HG02642 (cell line): ENCODE measurements around the gene PRR14.
A peak's percentile ranks its signal among the peaks of the same experiment; 100 is the strongest.
"Not testable (repeated sequence)": the region's sequence is repeated elsewhere in the genome, so short reads cannot be mapped to it uniquely, and the experiment has no call there.

Source experiments
- ATAC-seq: cut with Tn5 transposase; IDR thresholded peaks from one replicate; pipeline ENCODE4 v1.9.1; 2021; ENCODE audit warnings: mild to moderate bottlenecking; ENCODE audit not compliant: unreplicated experiment, poor library complexity

The PRR14 gene

GRCh38 chr16:30680326-30680725 lies 29.6 kb downstream of the PRR14 start:
- no peak for ATAC-seq

DNA sequence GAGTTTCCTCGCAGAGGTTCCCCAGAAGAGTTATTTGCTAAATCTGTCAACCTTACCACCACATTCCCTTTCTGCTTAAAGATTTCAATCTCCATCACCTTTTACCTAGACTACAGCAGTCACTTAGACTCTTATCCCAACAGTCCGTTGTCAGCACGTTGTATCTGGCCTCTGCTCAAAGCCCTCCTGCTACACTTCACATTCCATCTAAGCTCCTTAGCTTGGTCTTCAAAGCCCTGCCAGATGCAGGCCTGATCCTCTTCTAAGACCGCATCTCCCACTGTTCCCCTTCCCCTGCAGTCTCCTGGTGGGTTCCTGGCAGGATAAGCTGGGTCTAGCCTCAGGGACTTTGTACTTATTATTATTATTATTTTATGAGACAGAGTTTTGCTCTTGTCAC lies 37.9 kb downstream of the PRR14 start:
- no peak for ATAC-seq

DNA sequence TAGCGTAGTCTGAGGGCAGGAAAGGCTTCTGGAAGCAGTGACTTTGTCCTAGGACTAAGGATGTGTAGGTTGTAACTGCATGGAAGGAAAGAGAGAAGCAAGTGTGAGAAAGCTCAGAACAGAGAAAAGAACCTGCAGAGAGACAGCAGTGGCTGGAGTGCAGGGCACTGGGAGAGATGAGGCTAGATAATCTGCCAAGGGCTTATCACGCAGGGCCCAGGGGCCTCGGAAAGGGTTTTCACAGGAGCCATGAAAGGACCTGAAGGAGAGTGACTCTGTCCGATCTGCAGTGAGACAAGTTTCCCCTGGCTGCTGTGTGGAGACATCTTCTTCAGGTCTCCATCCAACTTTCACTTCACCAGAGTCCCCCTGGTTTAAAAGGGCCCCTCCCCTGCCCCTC lies 41.1 kb downstream of the PRR14 start:
- ATAC-seq: no peak

- no peak for ATAC-seq
Measured at GRCh38 chr16:30692396-30693064, 41.8 kb downstream of the PRR14 start.

GRCh38 chr16:30694926-30695693 lies 44.4 kb downstream of the PRR14 start:
- no peak for ATAC-seq

DNA sequence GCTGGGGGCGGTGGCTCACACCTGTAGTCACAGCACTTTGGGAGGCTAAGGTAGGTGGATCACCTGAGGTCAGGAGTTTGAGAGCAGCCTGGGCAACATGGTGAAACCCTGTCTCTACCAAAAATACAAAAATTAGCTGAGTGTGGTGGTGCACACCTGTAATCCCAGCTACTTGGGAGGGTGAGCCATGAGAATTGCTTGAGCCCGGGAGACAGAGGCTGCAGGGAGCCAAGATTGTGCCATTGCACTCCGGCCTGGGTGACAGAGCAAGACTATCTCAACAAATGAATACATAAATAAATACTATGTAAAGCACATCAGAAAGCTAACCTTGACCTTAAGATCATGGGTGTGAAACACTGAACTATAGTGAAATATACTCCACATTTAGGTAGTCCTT lies 45.9 kb downstream of the PRR14 start:
- ATAC-seq: not testable (repeated sequence)

GRCh38 chr16:30697264-30698138 lies 46.7 kb downstream of the PRR14 start:
- ATAC-seq: peak; percentile 85

DNA sequence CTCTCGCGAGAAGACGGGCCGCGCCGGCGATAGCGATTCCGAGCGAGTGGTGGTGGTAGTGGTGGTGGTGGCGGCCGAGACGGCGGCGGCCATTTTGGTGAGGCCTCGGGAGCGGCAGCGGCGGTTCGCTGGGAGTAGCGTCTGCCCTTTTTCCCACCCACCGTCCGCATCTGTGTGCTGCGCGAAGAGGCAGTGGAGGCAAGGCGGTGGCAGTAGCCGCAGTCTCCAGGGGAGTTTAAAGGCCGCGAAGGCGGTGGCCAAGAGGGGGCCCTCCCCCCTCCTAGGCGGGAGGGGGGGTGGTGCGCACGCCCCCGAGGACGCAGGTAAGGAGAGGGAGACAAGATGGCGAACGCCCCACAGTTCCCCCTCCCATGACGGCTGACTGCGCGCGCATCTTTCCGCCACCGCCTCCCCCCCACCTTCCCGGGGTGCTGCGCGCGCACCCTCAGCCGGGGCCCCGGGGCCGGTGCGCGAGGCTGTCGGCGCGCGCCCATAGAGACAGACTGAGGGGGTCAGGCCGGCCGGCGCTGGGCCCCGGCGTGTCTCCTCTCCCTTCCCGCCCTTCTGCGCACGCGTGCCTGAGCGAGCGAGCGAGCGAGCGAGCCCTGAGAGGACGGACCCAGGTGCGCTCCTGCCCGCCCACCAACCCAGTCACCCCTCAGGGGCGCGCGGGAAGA lies 47.5 kb downstream of the PRR14 start:
- peak; percentile 72 for ATAC-seq

DNA sequence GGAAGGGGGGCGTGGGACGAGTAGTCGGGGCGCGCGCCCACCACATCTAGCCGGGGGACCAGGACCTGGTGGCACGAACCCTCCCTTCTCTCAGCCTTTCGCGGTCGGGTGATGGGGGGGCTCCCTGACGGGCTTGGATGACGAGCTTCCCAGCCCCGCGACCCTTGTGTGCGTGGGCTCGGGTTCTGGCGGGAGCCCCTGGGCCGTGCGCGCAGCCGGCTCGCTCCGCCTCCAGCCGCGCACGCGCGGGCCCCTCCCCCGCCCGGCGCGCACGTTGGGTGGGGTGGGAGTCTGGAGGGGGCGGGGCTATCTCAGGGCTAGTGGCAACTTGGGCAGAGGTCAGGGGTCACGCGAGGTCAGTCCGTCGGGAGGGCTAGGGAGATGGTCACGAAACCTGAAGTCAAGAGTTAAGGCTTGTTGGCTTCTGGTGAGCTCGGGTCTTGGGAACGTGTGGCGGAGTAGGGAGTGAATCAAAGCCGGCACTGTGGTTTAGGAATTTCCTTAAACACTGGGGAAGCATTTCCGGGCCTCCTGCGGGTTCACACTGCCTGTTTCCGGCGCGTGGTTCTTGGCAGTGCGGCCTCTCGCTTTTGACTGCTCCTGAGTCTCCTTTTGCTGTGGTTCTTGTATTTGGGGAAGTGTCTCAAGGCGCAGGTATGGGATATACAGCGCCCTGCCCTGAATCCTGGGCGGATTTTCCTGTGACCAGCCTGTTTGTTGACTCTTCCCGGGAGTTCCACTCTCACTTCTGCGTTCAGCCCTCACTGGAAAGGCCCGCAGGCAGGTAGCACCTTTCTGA lies 48.3 kb downstream of the PRR14 start, which contains the start of gene SRCAP:
Gene SRCAP (plus strand): TSS at position 356 of the 799 bp plus-strand sequence. CDS start 1,654 bp downstream, outside the sequence.
- peak; percentile 35 for ATAC-seq

- ATAC-seq: no peak
Measured at GRCh38 chr16:30699615-30700099, 48.9 kb downstream of the PRR14 start.

GRCh38 chr16:30700491-30700890 lies 49.7 kb downstream of the PRR14 start:
- ATAC-seq: no peak

DNA sequence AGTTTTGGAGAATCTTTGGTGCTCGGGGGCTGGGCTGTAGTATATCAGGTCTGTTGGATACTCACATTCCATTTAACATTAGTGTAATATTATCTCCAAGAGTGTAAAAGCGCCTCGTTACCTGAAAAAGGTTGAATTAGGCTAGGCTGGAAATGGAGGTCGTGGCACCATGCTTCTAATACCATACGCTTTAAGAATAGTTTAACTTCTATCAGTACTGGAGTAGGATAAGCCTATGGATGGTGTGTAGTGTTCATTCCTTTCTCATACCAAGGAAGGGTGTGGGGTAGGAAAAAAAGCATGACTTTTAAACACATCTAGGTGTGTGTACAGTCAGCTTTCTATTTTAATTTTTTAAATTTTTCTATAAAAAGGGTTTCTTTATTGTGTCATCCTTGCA lies 50.2 kb downstream of the PRR14 start:
- ATAC-seq: no peak

DNA sequence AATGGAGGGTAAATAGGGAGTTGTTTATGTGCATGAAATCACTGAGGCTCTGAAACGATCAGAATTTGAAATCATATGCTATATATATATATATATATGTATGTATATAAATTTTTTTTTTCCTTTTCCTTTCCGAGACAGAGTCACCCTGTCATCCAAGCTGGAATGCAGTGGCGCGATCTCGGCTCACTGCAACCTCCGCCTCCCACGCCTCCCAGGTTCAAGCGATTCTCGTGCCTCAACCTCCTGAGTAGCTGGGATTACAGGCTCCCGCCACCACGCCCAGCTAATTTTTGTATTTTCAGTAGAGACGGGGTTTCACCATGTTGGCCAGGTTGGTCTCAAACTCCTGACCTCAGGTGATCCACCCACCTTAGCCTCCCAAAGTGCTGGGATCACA lies 52.3 kb downstream of the PRR14 start:
- ATAC-seq: not testable (repeated sequence)

- ATAC-seq: no peak
Measured at GRCh38 chr16:30703971-30704370, 53.2 kb downstream of the PRR14 start.
